ENCODE measurements around the gene VPS33A.
A peak's percentile ranks its signal among the peaks of the same experiment; 100 is the strongest.
"Not testable (repeated sequence)": the region's sequence is repeated elsewhere in the genome, so short reads cannot be mapped to it uniquely, and the experiment has no call there.

VPS33A gene

GRCh38 chr12:122282061-122282460 is 15.8 kb upstream of the VPS33A start:
- Mint-ChIP-seq H3K27ac (no peak overlapping the region), H3K36me3 (ENCODE audit: low read depth) (peaks cover 52% of the 10 kb centered on the region), H3K4me3 (no peak overlapping the region), H3K27me3 (no peaks in the 10 kb centered on the region), H3K9me3 (no peaks in the 10 kb centered on the region), H3K4me1 (ENCODE audit: low read depth) (no peaks in the 10 kb centered on the region)
- DNase-seq = no peak

- Mint-ChIP-seq H3K27ac (no peak overlapping the region), H3K27me3 (no peaks in the 10 kb centered on the region), H3K4me1 (ENCODE audit: low read depth) (no peaks in the 10 kb centered on the region), H3K36me3 (ENCODE audit: low read depth) (peaks cover 62% of the 10 kb centered on the region), H3K4me3 (no peak overlapping the region), H3K9me3 (no peaks in the 10 kb centered on the region)
- DNase-seq = no peak
These were observed 9.9 kb upstream of the VPS33A start for GRCh38 chr12:122276242-122276641.

- Mint-ChIP-seq H3K4me3 (no peak overlapping the region), H3K36me3 (ENCODE audit: low read depth) (peaks cover 60% of the 10 kb centered on the region), H3K27me3 (no peaks in the 10 kb centered on the region), H3K4me1 (ENCODE audit: low read depth) (no peaks in the 10 kb centered on the region), H3K9me3 (no peaks in the 10 kb centered on the region), H3K27ac (no peak overlapping the region)
- DNase-seq = no peak
These were observed 9.2 kb upstream of the VPS33A start for GRCh38 chr12:122275459-122275858.

GRCh38 chr12:122265886-122266229 is 436 bp downstream of the VPS33A start:
- peaks cover 47% of the 10 kb centered on the region for H3K36me3 Mint-ChIP-seq (ENCODE audit: low read depth)
- H3K9me3 Mint-ChIP-seq = no peaks in the 10 kb centered on the region
- H3K27ac Mint-ChIP-seq = peak overlapping the region; percentile 98
- H3K4me3 Mint-ChIP-seq = peak overlapping the region; percentile 91
- DNase-seq = no peak
- peaks cover 31% of the 10 kb centered on the region for H3K4me1 Mint-ChIP-seq (ENCODE audit: low read depth)
- H3K27me3 Mint-ChIP-seq = peaks cover 2% of the 10 kb centered on the region

GRCh38 chr12:122265476-122265875 is 818 bp downstream of the VPS33A start:
- H3K27ac Mint-ChIP-seq = peak overlapping the region; percentile 98
- no peaks in the 10 kb centered on the region for H3K9me3 Mint-ChIP-seq
- peaks cover 32% of the 10 kb centered on the region for H3K4me1 Mint-ChIP-seq (ENCODE audit: low read depth)
- peak overlapping the region; percentile 91 for H3K4me3 Mint-ChIP-seq
- H3K27me3 Mint-ChIP-seq = peaks cover 2% of the 10 kb centered on the region
- DNase-seq = no peak
- peaks cover 48% of the 10 kb centered on the region for H3K36me3 Mint-ChIP-seq (ENCODE audit: low read depth)

GRCh38 chr12:122260735-122261134 is 5.6 kb downstream of the VPS33A start:
- DNase-seq, H3K27me3 Mint-ChIP-seq, H3K4me3 Mint-ChIP-seq, H3K9me3 Mint-ChIP-seq, H3K27ac Mint-ChIP-seq: not testable (repeated sequence)
- Mint-ChIP-seq H3K36me3 (ENCODE audit: low read depth) (peaks cover 77% of the 10 kb centered on the region), H3K4me1 (ENCODE audit: low read depth) (peaks cover 30% of the 10 kb centered on the region)

- peaks cover 78% of the 10 kb centered on the region for H3K36me3 Mint-ChIP-seq (ENCODE audit: low read depth)
These were observed 7.4 kb downstream of the VPS33A start for GRCh38 chr12:122258939-122259338.

GRCh38 chr12:122258462-122258861 is 7.8 kb downstream of the VPS33A start:
- H3K27me3 Mint-ChIP-seq, H3K4me3 Mint-ChIP-seq, DNase-seq, H3K9me3 Mint-ChIP-seq: not testable (repeated sequence)
- H3K4me1 Mint-ChIP-seq (ENCODE audit: low read depth) = peaks cover 15% of the 10 kb centered on the region
- H3K36me3 Mint-ChIP-seq (ENCODE audit: low read depth) = peaks cover 77% of the 10 kb centered on the region
- H3K27ac Mint-ChIP-seq = peak overlapping the region; percentile 50

More at GRCh38 chr12:122258939-122259338, 7.4 kb downstream of the VPS33A start:
- H3K27me3 Mint-ChIP-seq, DNase-seq, H3K9me3 Mint-ChIP-seq, H3K4me3 Mint-ChIP-seq: not testable (repeated sequence)
- Mint-ChIP-seq H3K4me1 (ENCODE audit: low read depth) (peaks cover 18% of the 10 kb centered on the region), H3K27ac (peak overlapping the region; percentile 40)

- Mint-ChIP-seq H3K27me3 (no peaks in the 10 kb centered on the region), H3K4me1 (ENCODE audit: low read depth) (peaks cover 5% of the 10 kb centered on the region), H3K36me3 (ENCODE audit: low read depth) (peaks cover 58% of the 10 kb centered on the region), H3K9me3 (no peaks in the 10 kb centered on the region), H3K4me3 (no peak overlapping the region), H3K27ac (no peak overlapping the region)
- DNase-seq = no peak
These were observed 15.8 kb downstream of the VPS33A start for GRCh38 chr12:122250536-122250935.

GRCh38 chr12:122250047-122250446 is 16.2 kb downstream of the VPS33A start:
- Mint-ChIP-seq H3K4me3 (no peak overlapping the region), H3K27me3 (no peaks in the 10 kb centered on the region), H3K36me3 (ENCODE audit: low read depth) (peaks cover 56% of the 10 kb centered on the region), H3K9me3 (no peaks in the 10 kb centered on the region), H3K4me1 (ENCODE audit: low read depth) (peaks cover 7% of the 10 kb centered on the region), H3K27ac (no peak overlapping the region)
- DNase-seq = no peak

GRCh38 chr12:122245553-122245952 is 20.7 kb downstream of the VPS33A start:
- H3K27ac Mint-ChIP-seq = peak overlapping the region; percentile 74
- peak overlapping the region; percentile 70 for H3K4me3 Mint-ChIP-seq

GRCh38 chr12:122244565-122245371 is 21.5 kb downstream of the VPS33A start:
- Mint-ChIP-seq H3K9me3 (no peaks in the 10 kb centered on the region), H3K27ac (peak overlapping the region; percentile 89), H3K4me3 (peak overlapping the region; percentile 70), H3K36me3 (ENCODE audit: low read depth) (peaks cover 57% of the 10 kb centered on the region), H3K4me1 (ENCODE audit: low read depth) (peaks cover 29% of the 10 kb centered on the region), H3K27me3 (no peaks in the 10 kb centered on the region)
- no peak for DNase-seq

More at GRCh38 chr12:122245553-122245952, 20.7 kb downstream of the VPS33A start:
- H3K36me3 Mint-ChIP-seq (ENCODE audit: low read depth) = peaks cover 57% of the 10 kb centered on the region
- DNase-seq = no peak
- no peaks in the 10 kb centered on the region for H3K9me3 Mint-ChIP-seq
- H3K27me3 Mint-ChIP-seq = no peaks in the 10 kb centered on the region
- peaks cover 29% of the 10 kb centered on the region for H3K4me1 Mint-ChIP-seq (ENCODE audit: low read depth)

GRCh38 chr12:122243965-122244364 is 22.3 kb downstream of the VPS33A start:
- Mint-ChIP-seq H3K27me3 (no peaks in the 10 kb centered on the region), H3K36me3 (ENCODE audit: low read depth) (peaks cover 55% of the 10 kb centered on the region), H3K27ac (peak overlapping the region; percentile 89), H3K4me3 (peak overlapping the region; percentile 70), H3K4me1 (ENCODE audit: low read depth) (peaks cover 29% of the 10 kb centered on the region), H3K9me3 (no peaks in the 10 kb centered on the region)
- DNase-seq = no peak

GRCh38 chr12:122238861-122239260 is 27.4 kb downstream of the VPS33A start:
- no peaks in the 10 kb centered on the region for H3K9me3 Mint-ChIP-seq

GRCh38 chr12:122235741-122236140 is 30.6 kb downstream of the VPS33A start:
- no peak for DNase-seq
- Mint-ChIP-seq H3K4me3 (no peak overlapping the region), H3K36me3 (ENCODE audit: low read depth) (peaks cover 80% of the 10 kb centered on the region), H3K4me1 (ENCODE audit: low read depth) (no peaks in the 10 kb centered on the region), H3K27me3 (no peaks in the 10 kb centered on the region), H3K27ac (no peak overlapping the region), H3K9me3 (no peaks in the 10 kb centered on the region)

More at GRCh38 chr12:122238861-122239260, 27.4 kb downstream of the VPS33A start:
- Mint-ChIP-seq H3K4me3 (no peak overlapping the region), H3K27ac (no peak overlapping the region), H3K27me3 (no peaks in the 10 kb centered on the region), H3K36me3 (ENCODE audit: low read depth) (peaks cover 68% of the 10 kb centered on the region), H3K4me1 (ENCODE audit: low read depth) (peaks cover 10% of the 10 kb centered on the region)
- DNase-seq = no peak
